OCI-LY3 (cell line): ENCODE results near the gene PKP4.
A peak's percentile ranks its signal among the peaks of the same experiment; 100 is the strongest.

Experiments used
- H2AFZ ChIP-seq: fragments of 200-600, 300-600 bp; shearing (Covaris generic); 2 replicates; pipeline ENCODE4 v1.6.0; 2014; ENCODE audit warnings: antibody characterized with exemption, low read depth, low read length
- H3K27ac ChIP-seq: fragments of 200-600, 300-600 bp; sonication (generic); 2 replicates; pipeline ENCODE4 v1.5.1; 2014; ENCODE audit warnings: mild to moderate bottlenecking, low read length, moderate library complexity, mixed read lengths
- H3K27me3 ChIP-seq: fragments of 200-600, 300-600 bp; sonication (generic); 2 replicates; pipeline ENCODE4 v1.6.1; 2014; ENCODE audit warnings: low read depth, low read length, mixed read lengths
- H3K36me3 ChIP-seq: fragments of 200-600, 300-600 bp; sonication (generic); replicated peaks from 2 replicates; pipeline ENCODE3; 2014; ENCODE audit warnings: low read depth, low read length, mixed read lengths
- H3K4me1 ChIP-seq: fragments of 300-600, 200-600 bp; sonication (generic); 2 replicates; pipeline ENCODE4 v1.6.1; 2014; ENCODE audit warnings: low read length, mixed read lengths
- H3K4me2 ChIP-seq: fragments of 200-600, 300-600 bp; sonication (generic); 2 replicates; pipeline ENCODE4 v1.6.1; 2014; ENCODE audit warnings: low read length, mixed read lengths
- H3K4me3 ChIP-seq: fragments of 300-600, 200-600 bp; sonication (generic); 2 replicates; pipeline ENCODE4 v1.5.1; 2014; ENCODE audit warnings: antibody characterized with exemption, mild to moderate bottlenecking, low read length, moderate library complexity
- H3K79me2 ChIP-seq: fragments of 300-600, 200-600 bp; shearing (Covaris generic); 2 replicates; pipeline ENCODE4 v1.6.1; 2014; ENCODE audit warnings: mild to moderate bottlenecking, low read length, mixed read lengths
- H3K9ac ChIP-seq: fragments of 300-600, 200-600 bp; shearing (Covaris generic); 2 replicates; pipeline ENCODE4 v1.6.0; 2014; ENCODE audit warnings: mild to moderate bottlenecking, low read length, moderate library complexity
- H3K9me3 ChIP-seq: fragments of 200-600, 300-600 bp; shearing (Covaris generic); 2 replicates; pipeline ENCODE4 v1.6.1; 2014; ENCODE audit warnings: low read length, mixed read lengths; ENCODE audit not compliant: insufficient read depth
- H4K20me1 ChIP-seq: fragments of 200-600, 300-600 bp; sonication (generic); 2 replicates; pipeline ENCODE4 v1.6.1; 2016; ENCODE audit warnings: low read length, mixed read lengths; ENCODE audit not compliant: insufficient read depth
- EZH2phosphoT487 ChIP-seq: fragments of 200-600 bp; shearing (Covaris generic); IDR thresholded peaks from 2 replicates; pipeline ENCODE4 v1.6.1; 2018; ENCODE audit warnings: antibody characterized with exemption, mixed run types, low read depth
- TF ChIP-seq, protein P1 (sequence below): fragments of 200-600, 300-600 bp; sonication (generic); IDR thresholded peaks from 2 replicates; pipeline ENCODE4 v1.5.1; 2014; ENCODE audit warnings: antibody characterized with exemption, low read length, low read depth

PKP4 gene

DNA sequence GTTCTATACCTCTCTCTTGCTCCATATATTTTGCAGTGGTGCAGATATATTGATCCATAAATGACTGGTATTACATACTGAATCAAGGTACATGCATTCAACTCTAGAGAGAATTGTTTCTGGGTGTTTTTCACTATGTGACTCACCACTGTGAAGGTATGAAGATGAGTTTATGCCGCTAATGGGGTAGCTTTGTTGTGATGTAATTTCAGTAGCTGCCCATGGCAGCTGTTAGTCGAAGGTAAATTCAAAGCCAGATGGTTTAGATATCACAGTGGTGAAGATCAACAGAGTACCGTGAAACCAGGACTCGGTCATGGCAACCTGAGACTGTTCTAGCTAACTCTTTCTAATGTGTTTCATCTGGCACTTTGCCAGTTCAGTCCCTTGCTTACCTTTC, 50.4 kb downstream of the PKP4 start:
- H2AFZ ChIP-seq, result no peak overlapping the region
- H3K79me2 ChIP-seq, result peaks cover 27% of the 10 kb centered on the region
- no peak overlapping the region for H3K4me3 ChIP-seq
- no peaks in the 10 kb centered on the region for H3K36me3 ChIP-seq
- H3K4me2 ChIP-seq, result peak overlapping the region; percentile 14
- H3K9ac ChIP-seq, result no peak overlapping the region
- no peak overlapping the region for H3K27ac ChIP-seq
- no peaks in the 10 kb centered on the region for H3K9me3 ChIP-seq
- peaks cover 13% of the 10 kb centered on the region for H3K4me1 ChIP-seq
- no peaks in the 10 kb centered on the region for H3K27me3 ChIP-seq
- H4K20me1 ChIP-seq, result peaks cover 6% of the 10 kb centered on the region; the same call in 1 of the 2 replicates
- TF ChIP-seq, protein P1, sequence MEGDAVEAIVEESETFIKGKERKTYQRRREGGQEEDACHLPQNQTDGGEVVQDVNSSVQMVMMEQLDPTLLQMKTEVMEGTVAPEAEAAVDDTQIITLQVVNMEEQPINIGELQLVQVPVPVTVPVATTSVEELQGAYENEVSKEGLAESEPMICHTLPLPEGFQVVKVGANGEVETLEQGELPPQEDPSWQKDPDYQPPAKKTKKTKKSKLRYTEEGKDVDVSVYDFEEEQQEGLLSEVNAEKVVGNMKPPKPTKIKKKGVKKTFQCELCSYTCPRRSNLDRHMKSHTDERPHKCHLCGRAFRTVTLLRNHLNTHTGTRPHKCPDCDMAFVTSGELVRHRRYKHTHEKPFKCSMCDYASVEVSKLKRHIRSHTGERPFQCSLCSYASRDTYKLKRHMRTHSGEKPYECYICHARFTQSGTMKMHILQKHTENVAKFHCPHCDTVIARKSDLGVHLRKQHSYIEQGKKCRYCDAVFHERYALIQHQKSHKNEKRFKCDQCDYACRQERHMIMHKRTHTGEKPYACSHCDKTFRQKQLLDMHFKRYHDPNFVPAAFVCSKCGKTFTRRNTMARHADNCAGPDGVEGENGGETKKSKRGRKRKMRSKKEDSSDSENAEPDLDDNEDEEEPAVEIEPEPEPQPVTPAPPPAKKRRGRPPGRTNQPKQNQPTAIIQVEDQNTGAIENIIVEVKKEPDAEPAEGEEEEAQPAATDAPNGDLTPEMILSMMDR, result no peak
- no peak for TF ChIP-seq EZH2phosphoT487

DNA sequence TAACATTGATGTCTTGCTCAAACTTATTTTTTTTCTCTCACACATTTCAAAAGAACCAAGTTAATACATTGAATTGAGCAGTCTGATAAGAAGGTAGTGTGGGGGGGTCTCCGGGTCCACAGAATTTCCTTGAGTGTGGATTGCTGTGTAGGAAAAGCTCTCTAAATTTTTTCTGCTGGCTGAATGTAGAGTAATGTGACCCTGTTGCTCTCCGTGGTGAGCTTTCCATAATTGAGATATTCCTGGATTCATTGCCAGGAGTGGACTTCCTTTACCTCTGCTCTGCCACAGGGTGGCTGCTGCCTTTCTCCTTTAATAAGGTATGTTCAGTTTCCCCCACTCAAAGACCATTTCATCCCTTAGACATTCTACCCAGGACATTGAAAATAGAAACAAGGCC, 50.9 kb downstream of the PKP4 start:
- Histone ChIP-seq H3K4me3 (no peak overlapping the region), H3K4me2 (no peak overlapping the region), H3K36me3 (no peaks in the 10 kb centered on the region), H3K9ac (no peak overlapping the region), H3K27me3 (no peaks in the 10 kb centered on the region), H3K4me1 (peaks cover 13% of the 10 kb centered on the region), H3K79me2 (peaks cover 27% of the 10 kb centered on the region), H3K9me3 (no peaks in the 10 kb centered on the region), H2AFZ (no peak overlapping the region), H4K20me1 (peaks cover 6% of the 10 kb centered on the region; the same call in 1 of the 2 replicates), H3K27ac (no peak overlapping the region)
- no peak for TF ChIP-seq EZH2phosphoT487
- TF ChIP-seq, protein P1, result no peak

- H4K20me1 ChIP-seq, result peaks cover 6% of the 10 kb centered on the region; the same call in 1 of the 2 replicates
- peaks cover 4% of the 10 kb centered on the region for H3K36me3 ChIP-seq
- H3K27ac ChIP-seq, result no peak overlapping the region
- H3K9me3 ChIP-seq, result no peaks in the 10 kb centered on the region
- TF ChIP-seq EZH2phosphoT487, result no peak
- TF ChIP-seq, protein P1, result no peak
- H3K79me2 ChIP-seq, result peaks cover 22% of the 10 kb centered on the region
- H3K27me3 ChIP-seq, result no peaks in the 10 kb centered on the region
- no peak overlapping the region for H3K4me3 ChIP-seq
- H3K4me1 ChIP-seq, result peaks cover 13% of the 10 kb centered on the region
- H3K4me2 ChIP-seq, result no peak overlapping the region
- H3K9ac ChIP-seq, result no peak overlapping the region
- no peak overlapping the region for H2AFZ ChIP-seq
Measured at GRCh38 chr2:158509928-158510797, 53.4 kb downstream of the PKP4 start.

DNA sequence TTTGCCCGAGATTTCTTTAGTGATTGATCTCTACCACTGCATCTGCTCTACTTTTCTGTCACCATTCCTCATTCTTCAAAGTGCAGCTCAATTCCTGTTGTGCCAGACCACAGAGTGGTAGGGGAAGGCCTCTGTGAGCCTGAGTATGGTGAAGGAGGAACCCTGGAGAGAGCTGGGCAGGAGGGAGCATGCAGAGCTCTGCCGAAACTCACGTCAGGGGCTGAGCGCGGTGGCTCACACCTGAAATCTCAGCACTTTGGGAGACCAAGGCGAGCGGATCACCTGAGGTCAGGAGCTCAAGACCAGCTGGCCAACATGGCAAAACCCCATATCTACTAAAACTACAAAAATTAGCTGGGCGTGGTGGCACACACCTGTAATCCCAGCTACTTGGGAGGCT, 54.1 kb downstream of the PKP4 start:
- H2AFZ ChIP-seq, result no peak overlapping the region
- TF ChIP-seq, protein P1, result no peak
- TF ChIP-seq EZH2phosphoT487, result no peak
- no peaks in the 10 kb centered on the region for H3K9me3 ChIP-seq
- no peak overlapping the region for H3K4me3 ChIP-seq
- H3K79me2 ChIP-seq, result peaks cover 18% of the 10 kb centered on the region
- no peak overlapping the region for H3K9ac ChIP-seq
- H3K27ac ChIP-seq, result no peak overlapping the region
- H3K4me2 ChIP-seq, result no peak overlapping the region
- H4K20me1 ChIP-seq, result peaks cover 6% of the 10 kb centered on the region; the same call in 1 of the 2 replicates
- peaks cover 4% of the 10 kb centered on the region for H3K36me3 ChIP-seq
- no peaks in the 10 kb centered on the region for H3K27me3 ChIP-seq
- H3K4me1 ChIP-seq, result peaks cover 13% of the 10 kb centered on the region
